ENCODE results near the gene AVEN.

The AVEN gene

GRCh38 chr15:33941279-33942063, 97.5 kb downstream of the AVEN start:
- DNase-seq, result no peak
- in situ Hi-C loops (cut with MboI; ENCODE audit: low pct_unique_long_range_greater_than_20kb, low sequenced_read_pairs), result no loop called here

GRCh38 chr15:33934921-33935320, 104.1 kb downstream of the AVEN start:
- in situ Hi-C loops (cut with MboI; ENCODE audit: low pct_unique_long_range_greater_than_20kb, low sequenced_read_pairs), result no loop called here
- DNase-seq, result no peak

GRCh38 chr15:33934396-33934795, 104.6 kb downstream of the AVEN start:
- in situ Hi-C loops (cut with MboI; ENCODE audit: low pct_unique_long_range_greater_than_20kb, low sequenced_read_pairs), result no loop called here
- no peak for DNase-seq

GRCh38 chr15:33932734-33933133, 106.3 kb downstream of the AVEN start:
- no peak for DNase-seq
- in situ Hi-C loops (cut with MboI; ENCODE audit: low pct_unique_long_range_greater_than_20kb, low sequenced_read_pairs), result no loop called here

GRCh38 chr15:33926260-33926659, 112.7 kb downstream of the AVEN start:
- DNase-seq, result no peak
- in situ Hi-C loops (cut with MboI; ENCODE audit: low pct_unique_long_range_greater_than_20kb, low sequenced_read_pairs), result no loop called here

- no peak for DNase-seq
- in situ Hi-C loops (cut with MboI; ENCODE audit: low pct_unique_long_range_greater_than_20kb, low sequenced_read_pairs), result no loop called here
Measured at GRCh38 chr15:33923446-33923845, 115.6 kb downstream of the AVEN start.

- in situ Hi-C loops (cut with MboI; ENCODE audit: low pct_unique_long_range_greater_than_20kb, low sequenced_read_pairs), result no loop called here
- no peak for DNase-seq
Measured at GRCh38 chr15:33915571-33916407, 123.2 kb downstream of the AVEN start.

GRCh38 chr15:33913459-33913858, 125.5 kb downstream of the AVEN start:
- in situ Hi-C loops (cut with MboI; ENCODE audit: low pct_unique_long_range_greater_than_20kb, low sequenced_read_pairs), result no loop called here
- DNase-seq, result no peak

- no peak for DNase-seq
- in situ Hi-C loops (cut with MboI; ENCODE audit: low pct_unique_long_range_greater_than_20kb, low sequenced_read_pairs), result no loop called here
Measured at GRCh38 chr15:33912326-33912725, 126.7 kb downstream of the AVEN start.

- DNase-seq, result no peak
- in situ Hi-C loops (cut with MboI; ENCODE audit: low pct_unique_long_range_greater_than_20kb, low sequenced_read_pairs), result no loop called here
Measured at GRCh38 chr15:33910741-33911140, 128.3 kb downstream of the AVEN start.

GRCh38 chr15:33908406-33908805, 130.6 kb downstream of the AVEN start:
- no peak for DNase-seq
- in situ Hi-C loops (cut with MboI; ENCODE audit: low pct_unique_long_range_greater_than_20kb, low sequenced_read_pairs), result no loop called here

GRCh38 chr15:33907326-33907725, 131.7 kb downstream of the AVEN start:
- no peak for DNase-seq
- in situ Hi-C loops (cut with MboI; ENCODE audit: low pct_unique_long_range_greater_than_20kb, low sequenced_read_pairs), result no loop called here

- in situ Hi-C loops (cut with MboI; ENCODE audit: low pct_unique_long_range_greater_than_20kb, low sequenced_read_pairs), result no loop called here
- DNase-seq, result no peak
Measured at GRCh38 chr15:33903661-33904060, 135.3 kb downstream of the AVEN start.

GRCh38 chr15:33902043-33902442, 137.0 kb downstream of the AVEN start:
- DNase-seq, result no peak
- in situ Hi-C loops (cut with MboI; ENCODE audit: low pct_unique_long_range_greater_than_20kb, low sequenced_read_pairs), result no loop called here

- no peak for DNase-seq
- in situ Hi-C loops (cut with MboI; ENCODE audit: low pct_unique_long_range_greater_than_20kb, low sequenced_read_pairs), result no loop called here
Measured at GRCh38 chr15:33894193-33894592, 144.8 kb downstream of the AVEN start.

GRCh38 chr15:33888176-33888575, 150.8 kb downstream of the AVEN start:
- DNase-seq, result no peak
- in situ Hi-C loops (cut with MboI; ENCODE audit: low pct_unique_long_range_greater_than_20kb, low sequenced_read_pairs), result no loop called here

- in situ Hi-C loops (cut with MboI; ENCODE audit: low pct_unique_long_range_greater_than_20kb, low sequenced_read_pairs), result no loop called here
- DNase-seq, result no peak
Measured at GRCh38 chr15:33882921-33883320, 156.1 kb downstream of the AVEN start.

GRCh38 chr15:33874156-33874555, 164.8 kb downstream of the AVEN start:
- in situ Hi-C loops (cut with MboI; ENCODE audit: low pct_unique_long_range_greater_than_20kb, low sequenced_read_pairs), result no loop called here
- no peak for DNase-seq

- DNase-seq, result no peak
- in situ Hi-C loops (cut with MboI; ENCODE audit: low pct_unique_long_range_greater_than_20kb, low sequenced_read_pairs), result no loop called here
Measured at GRCh38 chr15:33872416-33873106, 166.4 kb downstream of the AVEN start.

- no peak for DNase-seq
- in situ Hi-C loops (cut with MboI; ENCODE audit: low pct_unique_long_range_greater_than_20kb, low sequenced_read_pairs), result no loop called here
Measured at GRCh38 chr15:33871980-33872379, 167.0 kb downstream of the AVEN start.
